HG02981 (cell line): ENCODE results near the gene WDR6.

Experiments
- ATAC-seq: cut with Tn5 transposase; IDR thresholded peaks from one replicate; pipeline ENCODE4 v1.9.1; 2021; ENCODE audit warnings: mild to moderate bottlenecking, moderate library complexity; ENCODE audit not compliant: unreplicated experiment

The WDR6 gene

DNA sequence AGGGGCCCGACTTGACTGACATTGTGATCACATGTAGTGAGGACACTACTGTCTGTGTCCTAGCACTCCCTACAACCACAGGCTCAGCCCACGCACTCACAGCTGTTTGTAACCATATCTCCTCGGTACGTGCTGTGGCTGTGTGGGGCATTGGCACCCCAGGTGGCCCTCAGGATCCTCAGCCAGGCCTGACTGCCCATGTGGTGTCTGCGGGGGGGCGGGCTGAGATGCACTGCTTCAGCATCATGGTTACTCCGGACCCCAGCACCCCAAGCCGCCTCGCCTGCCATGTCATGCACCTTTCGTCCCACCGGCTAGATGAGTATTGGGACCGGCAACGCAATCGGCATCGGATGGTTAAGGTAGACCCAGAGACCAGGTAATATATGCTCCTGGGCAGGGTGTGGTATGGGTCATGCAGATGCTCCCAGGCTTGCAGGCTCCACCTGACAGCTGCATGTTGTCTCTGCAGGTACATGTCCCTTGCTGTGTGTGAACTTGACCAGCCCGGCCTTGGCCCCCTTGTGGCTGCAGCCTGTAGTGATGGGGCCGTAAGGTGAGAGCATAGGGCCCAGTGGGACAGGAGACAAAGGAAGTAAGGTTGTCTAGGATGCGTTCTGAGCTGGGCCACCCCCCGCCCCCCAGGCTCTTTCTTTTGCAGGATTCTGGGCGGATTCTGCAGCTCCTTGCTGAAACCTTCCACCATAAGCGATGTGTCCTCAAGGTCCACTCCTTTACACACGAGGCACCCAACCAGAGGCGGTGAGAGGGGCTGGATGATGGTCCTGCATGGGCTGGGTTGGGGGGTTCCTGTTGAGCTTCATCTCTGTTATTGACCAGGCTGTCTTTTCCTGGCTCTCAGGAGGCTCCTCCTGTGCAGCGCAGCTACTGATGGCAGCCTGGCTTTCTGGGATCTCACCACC, 6.8 kb downstream of the WDR6 start:
- ATAC-seq, result no peak

DNA sequence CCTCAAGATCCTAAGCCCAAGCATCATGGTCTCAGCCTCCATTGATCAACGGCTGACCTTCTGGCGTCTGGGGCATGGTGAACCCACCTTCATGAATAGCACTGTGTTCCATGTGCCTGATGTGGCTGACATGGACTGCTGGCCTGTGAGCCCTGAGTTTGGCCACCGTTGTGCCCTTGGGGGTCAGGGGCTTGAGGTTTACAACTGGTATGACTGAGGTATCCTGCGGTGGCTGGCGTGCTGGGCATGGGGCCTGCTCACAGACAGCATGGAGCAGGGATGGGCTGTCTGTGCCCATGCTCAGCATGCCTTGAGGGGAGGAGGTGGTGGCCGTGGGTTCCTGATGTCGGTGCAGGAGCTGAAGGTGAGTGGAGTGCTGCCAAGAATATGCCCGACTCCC, 7.9 kb downstream of the WDR6 start:
- ATAC-seq, result no peak

DNA sequence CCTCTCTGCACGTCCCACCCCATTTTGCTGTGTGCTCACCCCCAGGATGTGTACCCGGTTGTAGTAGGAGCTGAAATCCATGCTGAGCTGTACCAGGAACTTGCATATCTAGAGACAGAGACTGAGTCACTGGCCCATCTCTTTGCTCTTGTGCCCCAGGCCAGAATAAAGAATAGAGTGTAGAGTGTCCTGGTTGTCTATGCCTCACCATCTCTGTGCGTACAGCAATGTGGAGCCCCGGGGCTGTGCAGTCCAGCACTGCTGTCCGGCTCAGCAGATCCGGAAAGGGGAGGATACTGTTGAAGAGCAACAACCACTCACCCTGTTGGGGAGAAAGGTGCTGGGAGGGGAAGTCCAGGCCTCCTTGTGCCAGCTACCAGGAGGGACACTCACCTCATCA, 8.6 kb downstream of the WDR6 start:
- no peak for ATAC-seq

DNA sequence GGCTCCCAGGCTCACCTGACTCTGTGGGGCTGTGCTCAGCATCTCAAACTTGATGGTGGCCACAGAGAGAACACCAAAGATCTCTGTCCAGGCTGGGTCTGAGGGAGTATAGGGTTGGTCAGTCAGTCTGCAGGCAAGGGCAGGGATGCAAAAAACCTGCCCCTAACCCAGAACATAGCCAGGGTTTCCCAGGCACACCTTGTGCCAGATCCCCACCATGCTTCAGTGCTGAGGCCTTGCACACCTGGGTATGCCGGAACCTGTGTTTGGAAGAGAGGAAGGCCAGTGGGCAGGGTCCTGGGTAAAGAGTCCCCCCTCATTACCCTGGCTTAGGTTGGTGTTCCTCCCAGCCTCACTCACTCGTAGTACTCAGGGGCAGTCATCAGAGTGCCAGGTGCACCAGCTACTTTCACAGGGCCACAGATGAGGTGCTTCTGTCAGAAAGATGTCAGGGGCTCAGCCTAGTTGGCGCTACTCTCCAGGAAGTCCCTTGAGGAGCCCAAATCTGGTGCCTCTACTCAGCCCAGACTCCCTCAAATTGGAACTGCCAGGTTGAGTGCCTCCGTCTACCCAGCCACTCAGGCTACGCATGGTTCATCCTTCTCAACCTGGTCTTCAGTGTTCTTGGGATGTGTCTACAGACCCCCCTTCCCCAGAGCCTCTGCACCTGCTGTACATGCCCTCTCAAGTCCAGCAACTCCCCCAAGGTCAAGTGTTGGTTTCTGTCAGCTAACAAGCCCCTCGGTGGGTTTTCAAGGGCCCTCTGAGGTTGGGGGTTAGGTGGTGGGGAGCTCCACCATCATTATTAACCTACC, 9.4 kb downstream of the WDR6 start:
- no peak for ATAC-seq

DNA sequence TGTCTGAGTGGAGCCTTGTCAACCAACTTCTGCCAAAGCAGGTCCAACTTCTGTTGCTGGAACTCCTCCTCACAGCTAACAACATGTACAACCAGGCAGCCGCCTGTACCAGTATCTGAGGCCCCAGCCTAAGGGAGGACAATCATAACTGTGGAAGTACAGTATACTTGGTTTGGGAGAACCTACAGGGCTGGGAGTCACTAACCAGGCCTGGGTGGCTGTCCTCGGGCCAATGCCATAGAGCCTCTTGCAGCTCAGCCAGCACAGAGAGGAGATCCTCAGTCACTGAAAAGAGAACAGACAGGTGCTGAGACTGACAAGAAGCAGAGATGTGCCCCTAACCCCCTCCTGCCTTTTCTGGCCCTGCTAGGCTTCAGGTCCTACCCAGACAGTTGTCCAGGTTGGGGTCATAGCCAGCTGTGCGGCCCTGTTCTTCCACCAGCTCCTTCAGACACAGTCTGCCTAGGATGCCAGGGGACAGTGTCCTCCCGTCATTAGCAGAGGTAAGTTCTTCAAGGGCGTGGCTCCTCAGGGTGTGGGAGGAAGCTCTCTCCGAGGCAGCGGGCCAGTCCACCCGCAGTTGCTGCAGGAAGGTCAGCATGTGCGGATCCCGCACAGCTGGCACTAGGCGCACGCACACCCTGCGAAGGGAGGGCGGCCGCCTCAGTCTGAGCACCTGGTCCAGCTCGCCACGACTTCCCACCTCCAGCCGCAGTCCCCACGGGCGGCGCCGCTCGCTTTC, 10.2 kb downstream of the WDR6 start:
- no peak for ATAC-seq

DNA sequence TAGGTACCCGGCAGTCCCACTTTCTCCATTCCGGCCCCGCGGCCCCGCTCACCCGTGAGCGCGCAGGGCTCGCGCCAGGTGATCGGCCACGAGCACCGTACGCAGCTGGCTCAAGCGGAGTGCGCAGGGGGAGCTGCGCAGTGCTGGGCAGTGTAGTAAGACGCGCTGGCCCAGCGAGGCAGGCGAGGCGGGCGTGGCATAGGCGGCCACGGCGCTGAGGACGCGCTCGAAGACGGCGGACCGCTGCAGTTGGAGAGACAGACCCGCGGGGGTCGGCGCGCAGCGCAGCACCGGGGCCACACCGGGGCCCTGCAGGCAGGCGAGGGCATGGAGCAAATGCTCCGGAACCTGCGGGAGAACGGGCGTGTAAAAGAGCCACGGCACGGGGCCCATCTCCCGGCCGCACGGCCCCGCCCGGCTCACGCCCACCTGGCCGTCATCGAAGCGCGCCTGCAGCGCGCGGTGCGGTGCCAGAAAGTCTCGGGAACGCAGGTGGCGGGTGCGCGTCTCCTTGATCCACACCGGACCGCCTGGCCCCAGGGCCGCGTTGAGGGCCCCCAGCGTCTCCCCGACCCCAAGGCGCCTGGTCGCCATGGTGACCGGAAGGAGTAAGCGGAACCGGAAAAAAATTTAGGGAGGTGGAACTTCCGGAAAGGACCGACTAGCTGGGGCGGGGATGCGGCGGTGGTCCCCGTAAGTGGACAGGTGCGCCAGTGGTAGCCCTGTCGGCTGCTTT, 10.9 kb downstream of the WDR6 start, which contains the start of gene DALRD3:
TSS of gene DALRD3 (minus strand) at position 610 of the 736 bp plus-strand sequence. CDS start at position 594, 16 bp downstream.
- no peak for ATAC-seq

DNA sequence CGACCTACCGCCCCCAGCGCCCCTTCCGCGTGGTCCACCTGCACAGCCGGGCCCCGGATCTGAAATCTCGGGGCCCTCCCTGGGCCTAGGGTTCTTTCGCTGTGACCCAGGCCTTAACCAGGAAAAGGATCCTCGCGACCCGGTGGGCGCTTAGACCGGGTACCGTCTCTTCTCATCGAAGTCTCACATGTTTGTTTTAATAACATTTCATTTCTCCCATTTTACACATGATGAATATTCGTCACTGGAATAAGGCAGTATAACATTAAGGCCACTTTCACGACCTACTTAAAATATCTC, 11.5 kb downstream of the WDR6 start:
- ATAC-seq, result no peak

DNA sequence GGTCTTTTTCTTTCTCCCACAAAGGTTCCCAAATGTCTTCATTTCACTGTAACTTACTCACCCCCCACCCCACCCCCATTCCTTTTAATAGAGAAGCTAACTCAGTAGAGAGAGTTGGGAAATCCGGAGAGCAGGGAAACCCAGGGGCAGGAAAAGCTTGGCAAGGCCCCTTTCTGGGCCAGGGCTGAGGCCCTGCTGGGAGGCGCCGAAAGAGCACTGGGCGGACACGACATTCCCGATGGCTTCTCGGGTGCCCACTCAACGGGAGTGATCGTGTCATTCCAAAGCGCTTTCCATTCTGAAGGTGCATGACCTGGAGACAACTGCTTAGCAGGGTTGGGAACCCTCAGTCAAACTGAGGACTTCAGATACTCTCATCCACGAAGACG, 12.7 kb downstream of the WDR6 start:
- no peak for ATAC-seq

DNA sequence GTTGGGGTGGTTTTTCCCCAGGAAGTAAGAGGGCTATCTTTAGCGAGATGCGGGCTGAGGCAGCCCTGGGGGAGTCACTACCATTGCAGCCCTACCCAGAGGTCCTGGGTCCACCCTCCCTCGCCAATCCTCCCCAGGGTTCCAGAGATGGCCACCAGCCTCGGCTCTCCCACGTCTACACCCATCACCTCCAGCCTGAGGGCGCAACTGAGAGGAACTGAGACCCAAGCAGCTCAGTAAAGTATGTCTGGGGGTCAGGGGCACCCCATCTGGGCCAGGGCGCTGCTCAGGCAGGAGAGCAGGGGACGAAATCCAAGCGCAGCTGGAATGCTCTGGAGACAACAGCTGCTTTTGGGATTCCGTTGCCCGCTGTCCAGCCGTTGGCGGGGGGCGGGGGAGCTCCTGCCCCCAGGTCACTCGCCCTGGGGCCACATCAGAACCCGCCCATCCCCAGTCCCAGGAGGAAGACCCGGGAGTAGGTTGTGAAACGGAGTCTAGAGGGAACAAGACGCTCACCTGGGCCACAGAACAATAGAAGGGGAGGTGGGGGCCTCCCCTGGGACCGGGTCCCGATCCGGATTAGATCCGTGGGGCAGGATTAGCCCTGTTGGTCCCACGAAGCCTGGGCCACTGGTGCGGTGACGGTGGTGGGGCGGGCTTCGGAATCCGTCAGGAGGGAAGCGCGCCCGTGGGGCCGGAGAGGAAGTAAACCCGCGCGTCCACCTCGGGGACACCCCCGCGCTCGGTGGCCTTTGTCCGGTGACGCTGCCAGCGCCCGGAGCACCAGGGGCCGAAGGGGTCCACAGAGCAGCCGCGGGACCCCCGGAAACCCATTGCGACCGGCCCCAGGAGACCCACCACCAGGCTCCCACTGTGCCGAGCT, 13.4 kb downstream of the WDR6 start:
- ATAC-seq, result no peak

DNA sequence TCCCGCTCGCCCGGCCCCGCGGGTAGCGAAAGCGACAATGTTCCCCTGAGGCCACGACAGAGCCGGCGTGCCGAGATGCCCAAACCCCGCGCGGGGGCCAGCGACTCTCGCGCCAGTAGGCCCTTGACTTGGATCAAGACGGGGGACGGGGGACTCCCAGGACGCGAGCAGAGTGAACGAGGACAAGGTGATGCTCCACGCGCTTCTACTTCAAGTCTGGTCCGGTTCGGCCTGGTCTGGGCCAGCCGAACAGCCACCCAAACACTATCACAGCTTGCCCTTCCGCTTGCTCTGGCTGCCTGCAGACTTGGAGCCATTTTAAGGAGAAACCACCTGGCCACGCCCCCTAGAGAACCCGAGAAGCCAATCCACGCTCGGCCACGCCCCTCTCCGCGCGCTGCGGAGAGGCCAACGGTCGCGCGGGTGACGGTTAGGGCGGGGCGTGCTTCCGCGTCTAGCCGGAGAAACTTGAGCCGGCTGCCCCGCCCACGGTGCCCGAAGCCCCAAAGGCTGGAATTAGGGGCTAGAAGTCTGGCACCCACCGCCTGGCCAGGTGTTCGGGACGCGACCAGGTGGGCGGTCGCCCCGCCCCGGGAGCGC, 14.1 kb downstream of the WDR6 start:
- ATAC-seq, result peak; percentile 44

DNA sequence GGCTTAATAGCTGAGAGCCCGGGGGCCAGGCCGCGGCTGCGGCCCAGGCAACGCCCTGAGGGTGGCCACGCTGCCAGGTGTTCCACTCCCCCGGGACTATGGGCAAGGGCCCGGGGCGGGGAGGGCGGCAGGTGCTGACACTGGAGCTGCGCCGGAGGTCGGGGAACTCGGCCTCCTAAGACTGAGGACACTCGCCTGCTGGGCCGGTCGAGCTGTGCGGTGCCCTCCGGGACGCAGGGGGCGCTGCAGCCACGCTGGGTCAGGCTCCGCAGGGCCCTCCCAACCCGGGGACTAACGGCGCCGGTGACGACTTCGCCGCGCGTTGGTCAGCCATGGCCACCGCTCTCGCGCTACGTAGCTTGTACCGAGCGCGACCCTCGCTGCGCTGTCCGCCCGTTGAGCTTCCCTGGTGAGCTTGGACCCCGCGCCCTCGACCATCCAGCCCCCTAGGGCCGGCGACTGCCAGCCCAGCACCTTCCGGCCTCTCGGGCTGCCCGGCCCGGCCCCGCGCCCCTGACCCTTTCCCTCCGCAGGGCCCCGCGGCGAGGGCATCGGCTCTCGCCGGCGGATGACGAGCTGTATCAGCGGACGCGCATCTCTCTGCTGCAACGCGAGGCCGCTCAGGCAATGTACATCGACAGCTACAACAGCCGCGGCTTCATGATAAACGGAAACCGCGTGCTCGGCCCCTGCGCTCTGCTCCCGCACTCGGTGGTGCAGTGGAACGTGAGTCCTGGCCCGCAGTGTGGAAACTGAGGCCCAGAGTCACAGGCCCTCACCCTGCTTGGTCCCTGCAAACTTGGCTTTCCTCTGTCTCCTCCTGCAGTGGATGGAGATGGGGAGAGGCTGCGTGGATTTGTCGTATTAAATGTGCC, 14.9 kb downstream of the WDR6 start, which contains the start of gene NDUFAF3:
TSS of gene NDUFAF3 (plus strand) at position 309 of the 875 bp plus-strand sequence. CDS start at position 333, 24 bp downstream.
- ATAC-seq, result peak; percentile 58

DNA sequence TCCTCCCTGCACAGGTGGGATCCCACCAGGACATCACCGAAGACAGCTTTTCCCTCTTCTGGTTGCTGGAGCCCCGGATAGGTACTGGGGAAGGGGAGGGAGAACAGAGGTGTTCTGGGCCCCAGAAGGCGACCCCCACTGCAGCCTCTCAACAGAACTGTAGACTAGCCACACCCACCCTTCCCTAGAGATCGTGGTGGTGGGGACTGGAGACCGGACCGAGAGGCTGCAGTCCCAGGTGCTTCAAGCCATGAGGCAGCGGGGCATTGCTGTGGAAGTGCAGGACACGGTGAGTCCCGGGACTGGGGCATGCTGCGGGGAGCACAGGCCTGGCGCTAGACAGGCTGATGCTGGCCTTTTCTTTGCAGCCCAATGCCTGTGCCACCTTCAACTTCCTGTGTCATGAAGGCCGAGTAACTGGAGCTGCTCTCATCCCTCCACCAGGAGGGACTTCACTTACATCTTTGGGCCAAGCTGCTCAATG, 15.5 kb downstream of the WDR6 start:
- ATAC-seq, result no peak

DNA sequence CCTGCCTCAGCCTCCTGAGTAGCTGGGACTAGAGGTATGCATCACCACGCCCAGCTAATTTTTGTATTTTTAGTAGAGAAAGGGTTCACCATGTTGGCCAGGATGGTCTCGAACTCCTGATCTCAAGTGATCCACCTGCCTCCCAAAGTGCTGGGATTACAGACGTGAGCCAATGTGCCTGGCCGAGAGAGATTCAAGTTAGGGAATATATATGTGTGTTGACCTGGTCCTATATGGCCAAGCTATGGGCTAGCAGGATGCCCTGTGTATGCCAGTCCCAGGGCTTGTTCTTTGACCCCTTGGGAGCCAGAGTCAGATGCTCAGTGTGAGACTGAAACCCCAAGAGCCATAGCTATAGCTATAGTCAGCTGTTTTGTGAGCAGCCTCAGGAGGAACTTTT, 16.6 kb downstream of the WDR6 start:
- no peak for ATAC-seq

DNA sequence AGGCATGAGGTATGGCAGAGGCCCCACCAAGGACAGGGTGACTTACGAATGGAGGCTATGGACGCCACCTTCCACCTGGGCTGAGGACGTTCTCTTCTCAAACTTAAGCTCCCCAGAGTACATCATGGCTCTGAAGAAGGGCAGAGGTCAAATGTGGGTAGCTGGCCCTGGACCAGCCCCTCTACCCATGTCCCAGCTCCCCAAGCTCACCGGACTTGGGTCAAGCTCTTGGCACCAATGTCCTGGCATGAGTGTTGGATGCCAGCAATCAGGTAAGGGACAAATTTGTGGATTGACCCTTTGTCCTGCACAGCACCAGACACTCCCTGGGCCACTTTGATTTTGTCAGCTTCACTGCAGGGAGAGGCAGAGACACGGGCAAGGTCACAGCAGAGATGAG, 17.3 kb downstream of the WDR6 start:
- ATAC-seq, result no peak

DNA sequence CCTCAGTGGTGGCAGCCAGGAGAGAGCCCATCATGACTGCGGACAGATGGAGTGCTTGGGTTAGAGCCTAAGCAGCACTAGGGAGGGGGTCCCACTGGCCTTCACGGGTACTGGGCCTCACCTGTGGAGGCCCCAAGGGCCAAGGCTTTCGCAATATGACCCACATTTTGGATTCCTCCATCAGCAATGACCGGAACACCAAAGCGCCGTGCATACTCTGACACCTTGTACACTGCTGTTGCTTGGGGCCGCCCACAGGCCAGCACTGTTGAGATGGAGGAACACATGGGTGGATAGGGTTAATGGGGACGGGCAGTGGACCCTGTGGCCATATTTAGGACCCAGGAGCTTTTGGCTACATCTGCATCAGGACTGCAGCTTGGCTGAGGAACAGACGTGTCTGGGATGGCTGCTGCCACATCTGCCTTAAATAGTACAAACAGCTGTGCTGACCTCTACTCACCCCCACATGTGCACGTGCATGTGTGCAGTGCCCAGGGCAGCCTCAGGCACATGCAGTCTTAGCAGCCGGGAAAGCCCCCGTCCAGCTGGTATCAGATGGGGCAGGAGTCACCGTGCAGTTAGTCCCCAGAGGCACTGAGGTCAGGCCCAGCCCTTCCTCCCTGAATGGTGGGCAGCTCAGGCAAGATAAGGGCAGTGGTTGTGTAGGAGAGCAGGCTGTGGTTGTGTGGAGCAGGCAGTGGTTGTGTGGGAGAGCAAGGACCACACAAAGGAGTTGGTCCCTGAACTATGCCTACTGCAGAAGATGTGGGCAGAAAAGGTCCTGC, 18.0 kb downstream of the WDR6 start:
- no peak for ATAC-seq

DNA sequence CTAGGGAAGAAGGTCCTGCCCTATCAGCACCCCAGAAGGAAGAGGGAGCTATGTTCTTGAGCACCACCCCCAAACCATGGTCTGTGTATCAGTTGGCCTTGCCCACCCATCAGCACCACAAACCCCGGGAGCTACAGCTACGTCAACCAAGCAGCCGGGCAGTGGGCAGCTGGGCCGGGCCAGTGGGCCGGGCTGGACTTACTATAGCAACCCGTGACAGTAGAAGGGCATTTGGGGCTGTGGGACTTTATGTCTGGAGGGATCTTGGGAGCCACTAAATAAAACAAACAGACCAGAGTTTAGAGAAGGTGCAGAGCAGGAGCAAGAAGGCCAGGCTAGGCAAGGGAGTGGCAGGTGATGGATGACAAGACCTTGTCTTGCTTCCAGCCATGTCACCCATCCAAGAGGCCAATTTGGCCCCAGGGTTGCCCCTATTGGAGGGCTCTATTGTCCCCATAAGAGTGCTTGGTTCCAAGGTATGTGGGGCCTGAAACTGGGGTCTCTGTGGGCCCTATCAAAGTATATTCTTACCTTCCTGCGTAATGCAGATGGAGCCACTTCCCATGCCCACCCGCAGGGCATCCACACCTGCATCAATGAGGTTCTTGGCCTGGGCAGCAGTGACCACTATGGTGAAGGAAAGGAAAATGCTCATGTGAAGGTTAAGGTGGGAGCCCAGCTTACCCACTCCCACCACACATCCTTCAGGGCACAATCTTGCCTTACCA, 18.8 kb downstream of the WDR6 start:
- no peak for ATAC-seq

DNA sequence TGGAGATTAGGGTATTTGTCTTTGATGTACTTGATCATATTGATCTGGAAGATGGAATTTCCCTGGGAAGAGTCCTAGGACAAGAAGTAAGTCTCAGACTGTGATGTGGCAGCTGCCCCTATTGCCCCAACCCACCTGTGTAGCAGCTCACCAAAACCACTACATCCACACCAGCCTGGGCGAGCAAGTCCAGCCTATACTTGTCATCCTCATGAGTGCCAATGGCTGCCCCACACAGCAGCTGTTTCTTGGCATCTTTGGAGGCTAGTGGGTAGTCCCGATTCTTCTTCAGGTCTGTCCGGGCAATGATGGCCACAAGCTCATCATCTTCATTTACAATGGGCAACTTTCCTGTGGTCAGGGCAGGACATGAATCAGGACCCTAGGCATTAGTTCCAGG, 19.3 kb downstream of the WDR6 start:
- ATAC-seq, result no peak
